MCF 10A (cell line): Measurements from ENCODE around the gene FST. TPM values are rescaled to one million over a fixed set of nuclear protein-coding genes. Genes with fewer than 3 reads are reported as not detected.

Source experiments
- BruUV-seq: library from RNA; stranded (reverse); fragments of 400-500 nt; replicated peaks from 2 replicates; lab custom pipeline; 2021; lab: Mats Ljungman, UMichigan
- CTCF ChIA-PET: fragments of 300-600 bp; sonication (Branson Sonifier 250); formaldehyde crosslinking; extraction: SDS; loops from one replicate; lab custom pipeline; 2021; ENCODE audit warnings: antibody characterized with exemption, inconsistent platforms; lab: Yijun Ruan, JAX
- POLR2A ChIA-PET: fragments of 300-600, 350-650 bp; sonication (Branson Sonifier 250); formaldehyde crosslinking; extraction: SDS; loops from one replicate; lab custom pipeline; 2020; ENCODE audit warnings: antibody characterized with exemption, inconsistent platforms; lab: Yijun Ruan, JAX
- DNase-seq: peaks from one replicate; pipeline ENCODE4 v3.0.0-alpha.2; 2018; ENCODE audit not compliant: unreplicated experiment
- H3K27ac Mint-ChIP-seq: one replicate; pipeline ENCODE4 v1.8.0; 2022; ENCODE audit warnings: mild to moderate bottlenecking, low read depth, mixed read lengths; ENCODE audit not compliant: unreplicated experiment
- H3K27me3 Mint-ChIP-seq: one replicate; pipeline ENCODE4 v1.8.0; 2022; ENCODE audit warnings: mixed read lengths; ENCODE audit not compliant: insufficient read depth, unreplicated experiment
- H3K36me3 Mint-ChIP-seq: one replicate; pipeline ENCODE4 v1.8.0; 2022; ENCODE audit warnings: mild to moderate bottlenecking, moderate library complexity, mixed read lengths; ENCODE audit not compliant: insufficient read depth, unreplicated experiment
- H3K4me1 Mint-ChIP-seq: one replicate; pipeline ENCODE4 v1.8.0; 2022; ENCODE audit warnings: mixed read lengths; ENCODE audit not compliant: insufficient read depth, unreplicated experiment
- H3K4me3 Mint-ChIP-seq: one replicate; pipeline ENCODE4 v1.8.0; 2022; ENCODE audit warnings: mild to moderate bottlenecking, moderate library complexity, mixed read lengths; ENCODE audit not compliant: unreplicated experiment
- H3K9me3 Mint-ChIP-seq: one replicate; pipeline ENCODE4 v1.8.0; 2022; ENCODE audit warnings: mixed read lengths; ENCODE audit not compliant: unreplicated experiment
- CTCF ChIP-seq: fragments of 200-600 bp; IDR thresholded peaks from one replicate; pipeline ENCODE4 v1.8.0; 2022; ENCODE audit warnings: antibody characterized with exemption, mild to moderate bottlenecking; ENCODE audit not compliant: unreplicated experiment
- intact Hi-C: fragments of 100-400 bp; cut with micrococcal nuclease; formaldehyde crosslinking; loops from 2 replicates; pipeline ENCODE4 v1.14.1; 2022
- total RNA-seq: library from RNA; stranded (reverse); gene quantifications from 2 replicates; pipeline ENCODE4 v1.2.3, GENCODE V29; 2022

The FST gene
- total RNA-seq, 1 experiment from 2014 or later, result 7.3 TPM

GRCh38 chr5:53476019-53476418 is 4.4 kb upstream of the FST start:
- CTCF ChIA-PET, result interaction anchor here (0.7 to 2.8 kb wide), 6 partner anchors 30 to 753 kb away, joined by 3 to 7 read pairs (median 4); no protein-coding TSS in a partner anchor
- H3K36me3 Mint-ChIP-seq, result no peaks in the 10 kb centered on the region
- POLR2A ChIA-PET, result interaction anchor here (0.6 to 0.7 kb wide), 2 partner anchors 769 to 1685 kb away, joined by 3 read pairs; no protein-coding TSS in a partner anchor

GRCh38 chr5:53476531-53477480 is 3.6 kb upstream of the FST start:
- intact Hi-C loops, result loop anchor here (5.0 to 10.0 kb wide), 3 partner anchors 40 to 588 kb away; no protein-coding TSS in a partner anchor
- no TSS peak for BruUV-seq
- DNase-seq, result no peak
- no peak overlapping the region for H3K27ac Mint-ChIP-seq
- no peak for TF ChIP-seq CTCF
- H3K36me3 Mint-ChIP-seq, result no peaks in the 10 kb centered on the region
- H3K9me3 Mint-ChIP-seq, result no peaks in the 10 kb centered on the region
- ChIA-PET CTCF (interaction anchor here (0.6 to 2.8 kb wide), 16 partner anchors 12 to 1637 kb away, joined by 3 to 7 read pairs (median 3); no protein-coding TSS in a partner anchor), POLR2A (interaction anchor here (0.6 to 0.7 kb wide), 2 partner anchors 215 to 1684 kb away, joined by 3 read pairs; no protein-coding TSS in a partner anchor)
- no peak overlapping the region for H3K4me3 Mint-ChIP-seq
- peaks cover 10% of the 10 kb centered on the region for H3K4me1 Mint-ChIP-seq
- no peaks in the 10 kb centered on the region for H3K27me3 Mint-ChIP-seq

More at GRCh38 chr5:53476019-53476418, 4.4 kb upstream of the FST start:
- Mint-ChIP-seq H3K27me3 (no peaks in the 10 kb centered on the region), H3K4me1 (peaks cover 6% of the 10 kb centered on the region), H3K4me3 (no peak overlapping the region), H3K27ac (no peak overlapping the region), H3K9me3 (no peaks in the 10 kb centered on the region)
- TF ChIP-seq CTCF, result no peak
- BruUV-seq, result no TSS peak
- intact Hi-C loops, result loop anchor here (5.0 to 10.0 kb wide), 3 partner anchors 39 to 589 kb away; no protein-coding TSS in a partner anchor
- DNase-seq, result no peak

GRCh38 chr5:53478411-53479044 is 1.9 kb upstream of the FST start:
- BruUV-seq, result no TSS peak
- TF ChIP-seq CTCF, result peak; percentile 60
- Mint-ChIP-seq H3K36me3 (no peaks in the 10 kb centered on the region), H3K9me3 (no peaks in the 10 kb centered on the region), H3K4me3 (peak overlapping the region; percentile 79), H3K27ac (no peak overlapping the region), H3K27me3 (no peaks in the 10 kb centered on the region), H3K4me1 (peaks cover 23% of the 10 kb centered on the region)
- intact Hi-C loops, result loop anchor here (1.0 to 10.0 kb wide), 8 partner anchors 41 to 751 kb away; no protein-coding TSS in a partner anchor
- ChIA-PET CTCF (interaction anchor here (0.6 to 2.8 kb wide), 28 partner anchors 10 to 757 kb away, joined by 3 to 7 read pairs (median 4); no protein-coding TSS in a partner anchor), POLR2A (no interaction called here)
- DNase-seq, result peak; percentile 69
